HG02938 (cell line): ENCODE data around the gene BROX.

ENCODE experiments used
- ATAC-seq: cut with Tn5 transposase; IDR thresholded peaks from one replicate; pipeline ENCODE4 v1.9.1; 2021; ENCODE audit warnings: mild to moderate bottlenecking, moderate library complexity; ENCODE audit not compliant: unreplicated experiment

The BROX gene

DNA sequence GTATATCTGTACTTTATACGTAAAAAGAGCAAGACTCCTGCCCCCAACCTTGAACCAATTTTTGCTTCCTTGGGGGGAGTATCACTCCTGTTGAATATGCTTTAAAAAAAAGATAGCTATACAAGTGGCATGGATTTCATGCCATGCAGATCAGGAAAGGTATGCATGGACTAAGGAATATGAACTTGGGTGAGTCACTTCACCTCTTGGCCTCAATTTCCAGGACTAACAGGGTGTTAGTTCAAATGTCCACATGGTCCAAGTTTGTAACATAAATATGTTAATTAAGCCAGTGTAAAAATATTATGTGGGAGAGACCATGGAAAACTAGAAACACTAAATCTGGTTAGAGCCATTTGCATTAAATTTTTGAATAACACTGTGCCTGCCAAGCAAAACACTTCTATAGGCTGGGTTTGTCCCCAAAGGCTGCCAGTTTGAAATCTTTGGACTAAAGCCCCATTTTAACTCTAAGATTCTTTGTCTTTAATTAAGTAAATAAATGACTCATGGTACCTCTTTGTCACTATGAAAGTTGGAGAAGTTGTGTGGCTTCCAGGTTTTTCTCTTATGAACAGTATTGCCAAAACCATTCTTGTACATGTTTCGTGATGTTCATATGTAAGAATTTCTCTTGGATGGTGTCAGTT lies 57.7 kb downstream of the BROX start:
- ATAC-seq, result no peak

DNA sequence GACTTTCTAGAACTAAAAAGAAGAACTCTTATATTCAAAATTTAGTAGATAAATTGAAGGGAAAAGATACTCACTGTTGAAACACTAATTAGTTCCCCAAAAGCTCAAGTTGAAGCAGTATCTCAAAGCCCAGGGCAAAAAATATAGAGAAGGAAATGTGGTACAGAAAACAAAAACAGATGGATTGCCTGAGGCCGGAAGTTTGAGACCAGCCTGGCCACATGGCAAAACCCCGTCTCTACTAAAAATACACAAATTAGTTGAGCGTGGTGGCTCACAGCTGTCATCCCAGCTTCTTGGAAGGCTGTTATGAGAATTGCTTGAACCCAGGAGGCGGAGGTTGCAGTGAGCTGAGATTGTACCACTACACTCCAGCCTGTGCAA lies 60.6 kb downstream of the BROX start:
- peak; percentile 79 for ATAC-seq

DNA sequence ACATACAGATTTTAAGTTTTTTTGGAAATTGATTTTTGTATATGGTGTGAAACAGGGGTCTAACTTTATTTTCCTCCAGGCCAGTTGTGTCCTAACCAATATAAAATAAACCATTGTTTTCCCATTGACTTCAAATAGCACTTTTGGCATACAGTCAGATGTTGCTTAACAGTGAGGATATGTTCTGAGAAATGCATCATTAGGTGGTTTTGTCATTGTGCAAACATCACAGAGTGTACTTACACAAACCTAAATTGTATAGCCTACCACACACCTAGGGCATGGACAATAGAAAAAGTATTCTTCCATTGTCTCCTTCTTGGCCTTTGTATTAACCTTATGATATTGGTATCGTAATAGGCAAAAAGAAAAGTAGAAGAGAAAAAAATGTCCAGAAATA lies 65.1 kb downstream of the BROX start:
- ATAC-seq, result no peak

DNA sequence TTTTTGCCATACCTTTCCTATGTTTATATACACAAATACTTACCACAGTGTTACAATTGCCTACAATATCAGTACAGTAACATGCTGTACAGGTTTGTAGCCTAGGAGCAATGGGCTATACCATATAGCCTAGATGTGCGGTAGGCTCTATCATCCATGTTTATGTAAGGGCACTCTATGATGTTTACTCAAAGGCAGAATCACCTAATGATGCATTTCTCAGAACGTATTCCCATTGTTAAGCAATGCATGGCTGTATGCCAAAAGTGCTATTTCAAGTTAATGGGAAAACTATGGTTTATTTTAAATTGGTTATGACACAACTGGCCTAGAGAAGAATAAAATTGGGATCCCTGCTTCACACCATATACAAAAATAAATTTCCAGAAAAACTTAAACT lies 65.6 kb downstream of the BROX start:
- no peak for ATAC-seq

DNA sequence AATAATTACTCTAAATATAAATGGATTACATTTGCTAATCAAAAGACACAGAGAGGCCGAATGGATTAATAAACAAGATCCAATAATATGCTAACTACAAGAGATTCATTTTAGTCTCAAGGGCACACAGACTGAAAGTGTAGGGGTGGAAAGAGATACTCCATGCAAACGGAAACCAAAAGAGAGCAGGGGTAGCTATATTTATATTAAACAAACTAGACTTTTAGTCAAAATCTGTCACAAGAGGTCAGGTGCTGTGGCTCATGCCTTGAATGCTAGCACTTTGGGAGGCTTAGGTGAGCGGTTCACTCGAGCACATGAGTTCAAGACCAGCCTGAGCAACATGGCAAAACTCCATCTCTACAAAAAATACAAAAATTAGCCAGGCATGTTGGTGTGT lies 68.9 kb downstream of the BROX start:
- ATAC-seq, result no peak

DNA sequence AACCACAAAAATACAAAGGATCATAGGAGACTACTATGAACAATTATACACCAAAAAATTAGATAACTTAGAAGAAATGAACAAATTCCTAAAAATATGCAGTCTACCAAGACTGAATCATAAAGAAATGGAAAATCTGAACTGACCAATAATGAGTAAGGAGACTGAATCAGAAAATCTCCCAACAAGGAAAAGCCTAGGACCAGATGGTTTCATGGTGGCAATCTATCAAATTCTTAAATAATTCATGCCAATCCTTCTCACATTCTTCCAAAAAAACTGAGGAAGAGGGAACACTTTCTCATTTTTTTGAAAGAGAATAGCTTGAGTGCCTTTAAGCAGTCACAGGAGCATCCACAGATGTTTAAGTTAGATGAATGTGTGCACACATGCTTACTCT lies 70.7 kb downstream of the BROX start:
- ATAC-seq, result no peak

DNA sequence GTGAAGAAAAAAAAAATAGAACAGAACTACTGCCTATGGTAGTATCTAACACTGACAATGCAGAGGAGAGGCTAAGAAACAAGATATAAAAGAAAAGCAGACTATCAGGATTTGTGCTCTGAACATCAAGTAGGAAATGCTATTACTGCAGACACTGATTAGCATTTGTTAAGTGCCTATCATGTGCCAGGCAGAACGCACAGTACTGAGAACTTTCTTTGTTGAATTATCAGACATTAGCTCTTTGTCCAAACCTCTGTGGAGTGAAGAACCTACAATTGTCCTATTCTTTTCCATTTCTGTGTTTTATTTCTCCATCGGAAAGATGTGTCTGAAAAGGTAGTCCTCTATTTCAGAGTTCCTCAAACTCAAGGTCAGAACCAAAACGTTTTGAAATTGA lies 72.0 kb downstream of the BROX start:
- no peak for ATAC-seq
